OCI-LY1 (cell line): Measurements from ENCODE around the gene ZNF619.

Source experiments
- H2AFZ ChIP-seq: fragments of 200-600 bp; sonication (generic), shearing (Covaris generic); 2 replicates; pipeline ENCODE4 v1.6.0; 2014; ENCODE audit warnings: antibody characterized with exemption, mild to moderate bottlenecking, low read length
- H3F3A ChIP-seq: fragments of 200-600 bp; sonication (generic), shearing (Covaris generic); 2 replicates; pipeline ENCODE4 v1.6.0; 2014; ENCODE audit warnings: mild to moderate bottlenecking, antibody characterized with exemption, low read length, moderate library complexity; ENCODE audit not compliant: insufficient read depth
- H3K27ac ChIP-seq: fragments of 200-600 bp; sonication (generic); 2 replicates; pipeline ENCODE4 v1.5.1; 2014; ENCODE audit warnings: low read length, mixed run types, mild to moderate bottlenecking, low read depth; ENCODE audit not compliant: poor library complexity, severe bottlenecking
- H3K27me3 ChIP-seq: fragments of 200-600 bp; sonication (generic); 2 replicates; pipeline ENCODE4 v1.6.0; 2014; ENCODE audit warnings: antibody characterized with exemption, mild to moderate bottlenecking, low read length, moderate library complexity; ENCODE audit not compliant: insufficient read depth
- H3K36me3 ChIP-seq: fragments of 200-600 bp; sonication (generic); 2 replicates; pipeline ENCODE4 v1.6.1; 2014; ENCODE audit warnings: mild to moderate bottlenecking, antibody characterized with exemption, low read length, moderate library complexity, mixed read lengths; ENCODE audit not compliant: insufficient read depth
- H3K4me1 ChIP-seq: fragments of 200-600 bp; sonication (generic); 2 replicates; pipeline ENCODE4 v1.5.1; 2014; ENCODE audit warnings: mild to moderate bottlenecking, low read length, moderate library complexity; ENCODE audit not compliant: insufficient read depth, severe bottlenecking
- H3K4me2 ChIP-seq: fragments of 200-600 bp; sonication (generic), shearing (Covaris generic); 2 replicates; pipeline ENCODE4 v1.6.1; 2014; ENCODE audit warnings: low read length
- H3K4me3 ChIP-seq: fragments of 200-600 bp; sonication (generic); 2 replicates; pipeline ENCODE4 v1.5.1; 2014; ENCODE audit warnings: low read length, low read depth, mild to moderate bottlenecking, mixed read lengths; ENCODE audit not compliant: poor library complexity, severe bottlenecking
- H3K79me2 ChIP-seq: fragments of 200-600 bp; shearing (Covaris generic); 2 replicates; pipeline ENCODE4 v1.6.1; 2016; ENCODE audit warnings: mixed run types, low read length, mixed read lengths; ENCODE audit not compliant: insufficient read depth
- H3K9ac ChIP-seq: fragments of 200-600 bp; sonication (generic), shearing (Covaris generic); 2 replicates; pipeline ENCODE4 v1.6.1; 2014; ENCODE audit warnings: mild to moderate bottlenecking, low read length, mixed read lengths
- H3K9me2 ChIP-seq: fragments of 200-600 bp; sonication (generic), shearing (Covaris generic); 2 replicates; pipeline ENCODE4 v1.6.1; 2014; ENCODE audit warnings: low read depth, mild to moderate bottlenecking, low read length, mixed read lengths
- H3K9me3 ChIP-seq: fragments of 200-600 bp; shearing (Covaris generic); 2 replicates; pipeline ENCODE4 v1.6.1; 2014; ENCODE audit warnings: low read length, mixed read lengths
- H4K20me1 ChIP-seq: fragments of 200-600 bp; sonication (generic), shearing (Covaris generic); 2 replicates; pipeline ENCODE4 v1.6.0; 2016; ENCODE audit warnings: mild to moderate bottlenecking, low read length; ENCODE audit not compliant: insufficient read depth
- EZH2 ChIP-seq: fragments of 200-600 bp; sonication (generic), shearing (Covaris generic); IDR thresholded peaks from 2 replicates; pipeline ENCODE4 v1.8.0; 2017; ENCODE audit warnings: borderline replicate concordance, mixed run types, mild to moderate bottlenecking, antibody characterized with exemption, low read length, moderate library complexity, mixed read lengths
- TF ChIP-seq, protein P1 (sequence below): fragments of 200-600 bp; sonication (generic), shearing (Covaris generic); IDR thresholded peaks from 2 replicates; pipeline ENCODE4 v1.5.1; 2017; ENCODE audit warnings: mild to moderate bottlenecking, antibody characterized with exemption, low read length, moderate library complexity, mixed read lengths

The ZNF619 gene

DNA sequence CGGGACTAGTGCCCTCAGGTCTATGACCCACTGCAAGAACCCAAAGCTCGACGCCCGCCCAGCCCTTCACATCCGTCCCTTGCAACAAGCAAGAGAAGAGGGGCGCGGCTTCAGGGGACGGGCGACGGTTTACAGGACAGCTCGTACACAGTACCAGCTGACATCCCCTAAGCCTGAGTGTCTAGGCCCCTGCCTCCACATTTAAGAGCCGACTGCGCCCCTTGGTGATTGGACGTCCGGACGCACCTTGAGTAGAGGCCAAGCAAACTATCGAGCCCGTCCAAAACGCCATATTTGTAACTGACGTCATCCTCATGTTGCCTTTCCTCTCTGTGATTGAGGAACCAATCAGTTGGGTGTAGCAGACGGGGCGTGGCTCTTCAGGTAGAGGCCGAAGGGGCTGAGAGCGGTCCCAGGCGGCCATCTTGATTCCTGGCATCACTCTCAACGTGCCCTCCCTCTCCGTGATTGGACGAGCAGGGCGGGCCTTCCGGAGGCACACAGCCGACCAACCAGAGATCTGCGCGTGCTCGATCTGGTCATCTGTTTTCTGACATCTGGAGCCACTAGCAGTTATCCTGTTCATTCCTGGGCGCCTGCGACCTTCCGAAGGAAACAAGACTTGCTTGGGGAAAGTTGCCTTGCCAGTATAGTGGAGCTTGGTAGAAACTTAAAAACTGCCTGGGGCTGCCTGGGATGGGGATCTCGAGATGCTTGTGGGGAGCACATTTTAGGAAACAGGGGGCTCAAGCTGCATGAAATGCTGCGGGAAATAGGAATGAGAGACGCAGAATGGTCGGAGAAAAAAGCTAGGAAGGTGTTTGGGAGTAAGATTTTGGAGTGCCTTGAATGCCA lies 23.8 kb upstream of the ZNF619 start:
- H3F3A ChIP-seq = 0 out of 2 replicates have a peak, but pooled peaks cover 3% of the 10 kb centered on the region
- no peak for TF ChIP-seq EZH2
- TF ChIP-seq, protein P1, sequence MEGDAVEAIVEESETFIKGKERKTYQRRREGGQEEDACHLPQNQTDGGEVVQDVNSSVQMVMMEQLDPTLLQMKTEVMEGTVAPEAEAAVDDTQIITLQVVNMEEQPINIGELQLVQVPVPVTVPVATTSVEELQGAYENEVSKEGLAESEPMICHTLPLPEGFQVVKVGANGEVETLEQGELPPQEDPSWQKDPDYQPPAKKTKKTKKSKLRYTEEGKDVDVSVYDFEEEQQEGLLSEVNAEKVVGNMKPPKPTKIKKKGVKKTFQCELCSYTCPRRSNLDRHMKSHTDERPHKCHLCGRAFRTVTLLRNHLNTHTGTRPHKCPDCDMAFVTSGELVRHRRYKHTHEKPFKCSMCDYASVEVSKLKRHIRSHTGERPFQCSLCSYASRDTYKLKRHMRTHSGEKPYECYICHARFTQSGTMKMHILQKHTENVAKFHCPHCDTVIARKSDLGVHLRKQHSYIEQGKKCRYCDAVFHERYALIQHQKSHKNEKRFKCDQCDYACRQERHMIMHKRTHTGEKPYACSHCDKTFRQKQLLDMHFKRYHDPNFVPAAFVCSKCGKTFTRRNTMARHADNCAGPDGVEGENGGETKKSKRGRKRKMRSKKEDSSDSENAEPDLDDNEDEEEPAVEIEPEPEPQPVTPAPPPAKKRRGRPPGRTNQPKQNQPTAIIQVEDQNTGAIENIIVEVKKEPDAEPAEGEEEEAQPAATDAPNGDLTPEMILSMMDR = 0 out of 2 replicates have a peak, but pooled peaks have one; percentile 12
- peak overlapping the region; percentile 70 for H3K4me3 ChIP-seq
- H3K9me3 ChIP-seq = no peaks in the 10 kb centered on the region
- peak overlapping the region; percentile 78 for H3K4me2 ChIP-seq
- H3K27ac ChIP-seq = peak overlapping the region; percentile 52
- peaks cover 36% of the 10 kb centered on the region for H3K4me1 ChIP-seq
- H3K9ac ChIP-seq = peak overlapping the region; percentile 73
- no peaks in the 10 kb centered on the region for H3K27me3 ChIP-seq
- no peak overlapping the region for H2AFZ ChIP-seq
- H3K9me2 ChIP-seq = no peaks in the 10 kb centered on the region
- H3K79me2 ChIP-seq = peaks cover 9% of the 10 kb centered on the region
- no peaks in the 10 kb centered on the region for H4K20me1 ChIP-seq
- peaks cover 8% of the 10 kb centered on the region for H3K36me3 ChIP-seq

DNA sequence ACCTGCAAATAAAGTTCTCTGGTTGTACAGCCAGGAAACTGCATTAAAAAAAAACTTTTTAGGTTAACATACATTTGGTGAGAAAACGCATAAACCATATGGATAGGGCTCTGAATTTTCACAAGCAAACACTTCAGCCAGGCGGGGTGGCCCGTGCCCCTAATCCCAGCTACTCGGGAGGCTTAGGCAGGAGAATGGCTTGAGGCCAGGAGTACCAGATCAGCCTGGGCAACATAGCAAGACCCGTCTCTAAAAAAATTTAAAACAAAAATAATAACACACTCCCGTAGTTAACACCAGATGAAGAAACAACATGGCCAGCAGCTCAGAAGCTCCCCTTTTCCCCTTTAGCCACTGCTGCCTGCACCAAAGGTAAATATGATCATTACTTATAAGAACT lies 23.0 kb upstream of the ZNF619 start:
- H3K36me3 ChIP-seq = peaks cover 16% of the 10 kb centered on the region

DNA sequence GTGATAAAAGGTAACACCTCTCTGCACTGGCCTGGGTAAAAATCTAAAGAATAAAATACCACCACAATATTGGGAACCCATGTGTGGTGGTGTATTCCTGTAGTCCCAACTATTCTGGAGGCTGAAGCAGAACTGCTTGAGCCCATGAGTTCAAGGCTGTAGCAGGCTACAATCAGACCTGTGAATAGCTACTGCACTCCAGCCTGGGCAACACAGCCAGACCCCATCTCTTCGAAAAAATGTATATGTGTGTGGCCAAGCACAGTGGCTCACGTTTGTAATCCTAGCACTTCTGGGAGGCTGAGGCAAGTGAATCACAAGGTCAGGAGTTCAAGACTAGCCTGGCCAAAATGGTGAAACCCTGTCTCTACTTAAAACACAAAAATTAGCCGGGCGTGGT lies 21.6 kb upstream of the ZNF619 start:
- Histone ChIP-seq H3K27ac (no peak overlapping the region), H3K9me2 (no peaks in the 10 kb centered on the region), H3K4me1 (peaks cover 53% of the 10 kb centered on the region), H2AFZ (no peak overlapping the region), H3K36me3 (peaks cover 30% of the 10 kb centered on the region), H3K4me3 (no peak overlapping the region), H3K27me3 (no peaks in the 10 kb centered on the region), H3K9ac (no peak overlapping the region), H3F3A (0 out of 2 replicates have a peak, but pooled peaks cover 3% of the 10 kb centered on the region), H3K9me3 (no peaks in the 10 kb centered on the region), H3K4me2 (no peak overlapping the region), H4K20me1 (no peaks in the 10 kb centered on the region), H3K79me2 (peaks cover 20% of the 10 kb centered on the region)
- TF ChIP-seq EZH2 = no peak
- TF ChIP-seq, protein P1 = no peak

More for the DNA sequence above, 23.0 kb upstream of the ZNF619 start:
- no peaks in the 10 kb centered on the region for H3K9me2 ChIP-seq
- no peaks in the 10 kb centered on the region for H3K9me3 ChIP-seq
- H3K27ac ChIP-seq = no peak overlapping the region
- TF ChIP-seq, protein P1 = no peak
- TF ChIP-seq EZH2 = no peak
- peaks cover 45% of the 10 kb centered on the region for H3K4me1 ChIP-seq
- peak overlapping the region; percentile 68 for H3K9ac ChIP-seq
- H3K4me2 ChIP-seq = peak overlapping the region; percentile 78
- no peaks in the 10 kb centered on the region for H4K20me1 ChIP-seq
- peaks cover 17% of the 10 kb centered on the region for H3K79me2 ChIP-seq
- H2AFZ ChIP-seq = no peak overlapping the region
- no peaks in the 10 kb centered on the region for H3K27me3 ChIP-seq
- peak overlapping the region; percentile 70 for H3K4me3 ChIP-seq
- H3F3A ChIP-seq = 0 out of 2 replicates have a peak, but pooled peaks cover 3% of the 10 kb centered on the region
